Measurements from ENCODE around the gene VPS26C. TPM values are rescaled to one million over a fixed set of nuclear protein-coding genes. Genes with fewer than 3 reads are reported as not detected.

VPS26C gene
- total RNA-seq, 1 experiment from 2014 or later, result 38.6 TPM

- no peak for DNase-seq (ENCODE audit: low spot score)
These were observed 2.3 kb downstream of the VPS26C start for GRCh38 chr21:37264808-37265207.

DNA sequence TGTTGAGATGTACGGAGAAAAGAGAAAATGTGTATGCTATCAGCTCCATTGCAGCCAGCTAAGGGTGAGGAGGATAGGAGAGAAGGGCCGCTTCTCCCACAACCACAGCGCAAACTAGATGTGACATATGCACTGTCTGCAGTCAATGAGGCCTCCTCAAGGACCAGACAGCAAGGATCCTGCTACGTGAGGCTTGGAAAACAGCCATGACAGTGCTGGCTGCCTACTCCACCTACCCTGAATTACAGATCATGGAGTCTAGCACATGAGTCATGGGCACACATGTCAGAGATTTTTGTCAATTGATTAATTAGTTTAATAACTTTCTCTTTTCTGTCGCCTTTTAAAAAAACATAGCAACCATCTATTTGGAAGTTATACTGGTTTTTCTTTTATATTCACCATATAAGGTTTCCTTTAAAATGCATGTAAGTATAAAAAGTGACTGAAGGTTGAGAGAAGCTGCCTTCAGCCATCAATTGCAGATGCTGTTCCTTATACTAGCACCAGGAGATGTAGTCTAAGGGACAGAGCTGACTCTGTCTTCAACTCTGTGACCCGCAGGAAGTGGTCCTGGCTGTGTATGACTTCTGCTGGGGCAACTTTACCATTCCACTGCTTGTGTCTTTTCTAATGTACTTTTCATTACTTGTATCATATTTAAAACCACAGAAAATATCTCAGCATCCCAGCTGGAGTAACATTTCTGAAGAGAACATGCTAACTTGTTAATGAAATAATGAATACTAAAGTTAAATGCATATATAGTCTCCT lies 3.1 kb downstream of the VPS26C start:
- no peak for DNase-seq (ENCODE audit: low spot score)

DNA sequence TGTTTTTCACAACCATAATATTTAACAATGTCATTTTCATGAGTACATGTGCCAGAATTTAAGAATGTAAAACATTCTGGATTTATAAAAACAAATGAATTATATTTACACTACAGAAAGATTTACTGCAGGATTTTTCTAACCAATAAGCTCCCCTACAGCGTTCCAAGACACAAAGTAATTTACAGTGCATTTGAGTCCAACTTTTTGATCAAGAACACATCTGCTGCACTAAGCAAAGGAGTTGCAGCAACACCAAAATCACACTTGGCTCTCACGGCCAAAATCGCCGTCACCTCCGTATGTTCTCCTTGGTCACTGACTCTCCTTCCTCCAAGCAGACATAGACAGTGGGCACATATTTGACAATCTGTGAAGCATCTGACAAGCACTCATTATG lies 7.7 kb downstream of the VPS26C start:
- no peak for DNase-seq (ENCODE audit: low spot score)

- DNase-seq (ENCODE audit: low spot score), result peak; percentile 81
These were observed 8.9 kb downstream of the VPS26C start for GRCh38 chr21:37257967-37258877.

DNA sequence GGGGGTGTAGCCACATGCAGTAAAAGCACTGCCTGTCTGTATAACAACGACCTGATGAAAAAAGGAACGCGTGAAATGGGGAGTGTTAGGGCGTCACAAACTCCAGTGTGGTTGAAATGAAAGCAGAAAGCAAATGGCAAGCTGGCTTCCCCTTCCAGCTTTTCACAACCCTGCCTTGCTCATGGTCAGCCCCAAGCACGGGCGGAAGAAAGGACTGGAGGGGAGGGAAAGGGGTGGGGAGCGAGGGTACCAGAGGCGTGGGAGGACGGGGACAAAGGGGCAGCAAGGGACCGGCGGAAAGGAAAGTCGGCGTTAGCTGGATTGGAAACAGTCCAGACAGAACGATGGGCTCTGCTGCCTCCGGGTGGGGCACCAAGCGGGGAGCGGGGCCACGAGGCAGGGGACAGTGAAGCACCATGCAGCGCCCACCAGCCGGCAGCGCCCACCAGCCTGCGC lies 9.6 kb downstream of the VPS26C start:
- peak; percentile 70 for DNase-seq (ENCODE audit: low spot score)

DNA sequence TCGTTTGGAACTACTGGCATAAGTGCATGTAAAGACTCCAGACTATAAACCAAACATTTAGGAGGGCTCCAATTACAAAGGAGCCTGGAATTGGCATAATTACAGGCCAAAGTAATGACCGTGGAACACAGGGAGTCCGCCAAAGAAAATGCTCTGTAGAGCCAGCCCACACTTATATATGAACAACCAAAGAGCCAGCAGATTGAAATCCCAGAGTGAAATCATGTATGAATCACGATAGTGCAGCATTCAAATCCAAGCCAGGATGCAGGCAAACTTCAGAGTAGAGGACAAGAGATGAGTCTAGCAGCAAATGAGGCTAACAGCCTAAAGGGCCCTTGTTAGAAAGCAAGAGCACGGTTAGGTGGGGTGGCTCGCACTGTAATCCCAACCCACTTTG lies 13.1 kb downstream of the VPS26C start:
- DNase-seq (ENCODE audit: low spot score), result no peak

GRCh38 chr21:37251294-37251634 lies 15.9 kb downstream of the VPS26C start:
- DNase-seq (ENCODE audit: low spot score), result no peak

- no peak for DNase-seq (ENCODE audit: low spot score)
These were observed 17.8 kb downstream of the VPS26C start for GRCh38 chr21:37249112-37249904.

- no peak for DNase-seq (ENCODE audit: low spot score)
These were observed 18.8 kb downstream of the VPS26C start for GRCh38 chr21:37248298-37248697.

DNA sequence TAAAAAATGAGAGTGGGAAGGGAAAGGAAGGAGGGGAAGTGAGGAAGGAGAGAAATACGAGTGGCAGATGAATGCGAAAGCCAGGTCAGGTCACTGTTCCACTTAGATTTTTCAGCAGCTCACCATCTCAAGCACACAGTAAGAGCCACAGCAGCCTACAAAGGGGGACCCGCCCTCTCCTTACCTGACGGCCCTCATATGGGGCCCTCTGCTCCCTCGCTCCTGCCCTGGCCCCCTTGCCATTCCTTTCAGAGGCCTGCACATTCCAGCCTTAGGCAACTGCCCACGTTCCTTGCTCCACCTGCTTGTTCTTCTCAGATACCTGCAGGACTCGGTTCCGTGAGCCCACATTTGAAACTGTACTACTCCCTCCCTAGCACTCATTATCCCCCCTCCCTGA lies 22.0 kb downstream of the VPS26C start:
- DNase-seq (ENCODE audit: low spot score), result no peak

DNA sequence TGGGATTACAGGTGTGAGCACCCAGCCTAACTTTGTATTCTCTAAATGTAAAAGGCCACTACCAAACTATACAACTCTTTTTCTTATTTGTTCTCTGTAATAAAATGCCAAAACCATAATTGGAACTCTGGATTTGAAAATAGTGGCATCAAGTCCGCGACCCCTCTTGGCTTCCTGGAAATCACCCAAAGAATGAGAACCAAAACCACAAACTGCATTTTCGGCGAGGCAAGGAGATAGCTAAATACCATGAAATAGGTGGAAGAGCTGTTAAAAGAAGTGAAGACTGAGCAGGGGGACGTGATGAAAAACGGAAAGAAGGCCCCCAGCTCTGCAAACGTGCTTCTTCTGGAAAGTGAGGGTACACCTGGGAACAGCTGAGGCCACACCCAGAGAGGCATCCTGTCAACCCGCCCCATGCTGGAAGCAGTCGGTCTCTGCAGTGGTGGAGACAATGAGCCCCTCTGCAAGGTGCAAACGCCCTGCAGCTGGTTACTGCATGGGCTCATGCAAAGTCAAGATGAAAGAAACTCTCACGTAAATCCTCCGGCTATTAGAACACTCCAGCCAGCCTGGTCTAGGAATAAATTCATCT lies 22.5 kb downstream of the VPS26C start:
- DNase-seq (ENCODE audit: low spot score), result no peak

DNA sequence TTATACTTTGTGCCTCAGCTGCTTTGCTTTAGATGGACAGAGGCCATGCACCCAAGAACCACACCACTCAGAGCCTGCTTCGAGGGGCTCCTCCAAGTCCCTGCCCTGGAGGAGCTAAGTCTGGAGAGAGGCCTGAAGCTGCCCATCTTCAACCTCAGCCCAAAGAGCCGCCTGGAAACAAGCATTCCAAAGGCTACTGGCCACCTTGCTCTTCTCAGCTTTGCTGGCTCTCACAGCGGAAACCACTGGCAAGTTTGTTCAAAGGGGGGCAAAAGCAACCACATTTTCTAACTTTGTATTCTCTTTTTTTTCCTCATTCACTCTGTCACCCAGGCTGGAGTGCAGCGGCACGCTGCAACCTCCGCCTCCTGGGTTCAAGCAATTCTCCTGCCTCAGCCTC lies 23.2 kb downstream of the VPS26C start:
- DNase-seq (ENCODE audit: low spot score), result no peak

DNA sequence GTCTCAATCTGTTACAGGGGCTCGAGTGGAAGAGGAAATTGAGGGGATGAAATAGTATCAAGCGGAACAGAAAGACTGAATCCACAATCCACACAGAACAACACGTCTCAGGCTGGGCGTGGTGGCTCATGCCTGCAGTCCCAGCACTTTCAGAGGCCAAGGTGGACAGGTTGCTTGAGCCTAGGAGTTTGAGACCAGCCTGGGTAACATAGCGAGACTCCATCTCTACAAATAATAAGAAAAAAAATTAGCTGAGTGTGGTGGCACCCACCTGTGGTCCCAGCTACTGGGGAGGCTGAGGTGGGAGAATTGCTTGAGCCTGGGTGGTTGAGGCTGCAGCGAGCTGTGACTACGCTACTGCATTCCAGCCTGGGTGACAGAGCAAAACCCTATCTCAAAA lies 25.7 kb downstream of the VPS26C start:
- DNase-seq (ENCODE audit: low spot score), result no peak

GRCh38 chr21:37240978-37241377 lies 26.2 kb downstream of the VPS26C start:
- DNase-seq (ENCODE audit: low spot score), result no peak

DNA sequence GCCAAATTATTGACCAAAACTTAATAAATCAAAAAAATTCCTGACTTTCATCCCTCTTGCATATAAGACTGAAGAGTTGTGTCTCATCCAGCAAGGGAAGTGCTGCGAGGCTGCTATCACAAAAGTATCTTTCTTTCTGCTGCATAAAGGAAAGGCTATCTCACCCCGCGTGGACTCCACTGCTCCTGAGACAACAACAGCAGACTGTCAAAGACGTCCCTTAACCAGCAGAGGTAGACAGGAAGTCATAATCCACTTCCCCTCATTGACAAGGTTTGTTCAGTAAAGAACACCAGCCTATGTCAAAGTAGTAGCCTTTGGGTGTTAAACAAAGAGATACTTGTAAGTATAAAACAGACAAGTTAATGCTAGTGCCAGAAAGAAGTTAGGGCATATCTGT lies 29.4 kb downstream of the VPS26C start:
- DNase-seq (ENCODE audit: low spot score), result no peak

GRCh38 chr21:37237346-37237745 lies 29.8 kb downstream of the VPS26C start:
- DNase-seq (ENCODE audit: low spot score), result no peak

GRCh38 chr21:37233551-37234146 lies 33.5 kb downstream of the VPS26C start:
- no peak for DNase-seq (ENCODE audit: low spot score)

- DNase-seq (ENCODE audit: low spot score), result no peak
These were observed 34.7 kb downstream of the VPS26C start for GRCh38 chr21:37232274-37233018.

DNA sequence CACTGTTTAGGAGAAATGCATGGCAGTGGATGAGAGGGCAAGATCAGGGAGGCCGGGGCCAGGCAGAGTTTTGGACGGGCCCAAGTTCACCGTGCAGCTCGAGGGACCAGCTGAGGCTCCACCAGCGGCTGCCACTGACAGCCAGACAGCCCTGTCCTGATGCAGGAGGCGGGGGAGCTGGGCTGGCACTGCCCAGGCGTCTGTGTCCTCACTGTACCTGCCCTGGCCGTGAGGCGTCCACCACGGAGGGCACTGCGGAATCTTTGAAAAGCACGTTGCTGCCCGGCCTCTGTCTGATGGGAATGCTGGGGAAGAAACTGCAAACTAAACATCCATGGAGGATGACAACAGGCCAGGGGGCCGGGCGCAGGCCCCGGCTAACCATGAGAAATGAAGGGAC lies 35.5 kb downstream of the VPS26C start:
- DNase-seq (ENCODE audit: low spot score), result no peak

- DNase-seq (ENCODE audit: low spot score), result no peak
These were observed 35.9 kb downstream of the VPS26C start for GRCh38 chr21:37231249-37231645.
